H1 (cell line): Measurements from ENCODE around the gene MYO9B. TPM values are rescaled to one million over a fixed set of nuclear protein-coding genes. Genes with fewer than 3 reads are reported as not detected.

Experiments used
- CTCF ChIA-PET: fragments of 300-600 bp; sonication (Branson Sonifier 250); formaldehyde crosslinking; loops from one replicate; lab custom pipeline; 2021; ENCODE audit not compliant: partially characterized antibody; lab: Charles Lee
- POLR2A ChIA-PET: fragments of 300-600 bp; sonication (Branson Sonifier 250); formaldehyde crosslinking; loops from one replicate; lab custom pipeline; 2021; ENCODE audit warnings: inconsistent platforms; ENCODE audit not compliant: partially characterized antibody; lab: Charles Lee
- DNase-seq, 2 experiments: peaks; one replicate each; pipeline versions ENCODE4 v3.0.0 to v3.0.0-alpha.2; 2010 to 2022; ENCODE audit warnings: low spot score in 2 of 2, low read depth in 1 of 2, mixed read lengths in 1 of 2
- FAIRE-seq: peaks from 2 replicates; lab custom pipeline; 2011; peaks lifted over from hg19 to GRCh38; lab: Jason Lieb, UNC
- H2AFZ ChIP-seq: 2 replicates; pipeline ENCODE4 v1.8.1; 2012; ENCODE audit warnings: low read length, inconsistent platforms
- H2AK5ac ChIP-seq: 2 replicates; pipeline ENCODE4 v1.6.1; 2013; ENCODE audit warnings: low read depth, low read length
- H2BK120ac ChIP-seq: replicated peaks from 2 replicates; pipeline ENCODE3; 2013; ENCODE audit warnings: low read depth, low read length, inconsistent platforms
- H2BK12ac ChIP-seq: 2 replicates; pipeline ENCODE4 v1.6.1; 2013; ENCODE audit warnings: low read depth, low read length
- H2BK15ac ChIP-seq: 2 replicates; pipeline ENCODE4 v1.6.1; 2013; ENCODE audit warnings: low read length
- H2BK20ac ChIP-seq: 2 replicates; pipeline ENCODE4 v1.6.1; 2013; ENCODE audit warnings: low read length
- H2BK5ac ChIP-seq: 2 replicates; pipeline ENCODE4 v1.6.1; 2013; ENCODE audit warnings: low read depth, low read length
- H3K14ac ChIP-seq: 2 replicates; pipeline ENCODE4 v1.6.1; 2013; ENCODE audit warnings: inconsistent platforms; ENCODE audit not compliant: insufficient read length
- H3K18ac ChIP-seq: 2 replicates; pipeline ENCODE4 v1.6.1; 2013; ENCODE audit warnings: low read length; ENCODE audit errors: extremely low read depth
- H3K23ac ChIP-seq: 2 replicates; pipeline ENCODE4 v1.6.1; 2013; ENCODE audit warnings: inconsistent platforms; ENCODE audit not compliant: insufficient read length
- H3K23me2 ChIP-seq: 2 replicates; pipeline ENCODE4 v1.6.1; 2013; ENCODE audit warnings: low read depth, low read length
- H3K27ac ChIP-seq: 2 replicates; pipeline ENCODE4 v1.6.1; 2011; ENCODE audit warnings: low read depth, low read length, inconsistent platforms
- H3K27me3 ChIP-seq, 4 experiments: replicated peaks in 1 of 4; 1 replicate in 1 of 4; 2 replicates in 3 of 4; pipeline versions ENCODE4 v1.6.1 to v1.8.1; 2011 to 2013; ENCODE audit warnings: low read length in 3 of 4, mild to moderate bottlenecking in 3 of 4, inconsistent platforms in 2 of 4, mixed read lengths in 2 of 4, moderate library complexity in 1 of 4; ENCODE audit not compliant: control insufficient read depth in 3 of 4, insufficient read depth in 3 of 4; ENCODE audit errors: extremely low read depth in 1 of 4
- H3K36me3 ChIP-seq, 4 experiments: 2 replicates each; pipeline versions ENCODE4 v1.6.1 to v1.8.1; 2011 to 2013; ENCODE audit warnings: mild to moderate bottlenecking in 4 of 4, low read length in 3 of 4, moderate library complexity in 2 of 4, control low read depth in 1 of 4, inconsistent platforms in 1 of 4; ENCODE audit not compliant: insufficient read depth in 4 of 4, control insufficient read depth in 2 of 4
- H3K4ac ChIP-seq: replicated peaks from 2 replicates; pipeline ENCODE3; 2013; ENCODE audit warnings: low read length, low read depth, mixed read lengths, inconsistent platforms; ENCODE audit not compliant: insufficient read length
- H3K4me1 ChIP-seq, 4 experiments: replicated peaks in 1 of 4; 1 replicate in 1 of 4; 2 replicates in 3 of 4; pipeline versions ENCODE4 v1.6.1 to v1.8.1; 2011 to 2013; ENCODE audit warnings: low read length in 3 of 4, inconsistent platforms in 2 of 4, mixed read lengths in 1 of 4; ENCODE audit not compliant: insufficient read depth in 4 of 4, control insufficient read depth in 3 of 4
- H3K4me2 ChIP-seq, 2 experiments: 2 replicates each; pipeline versions ENCODE4 v1.6.1 to v1.8.1; 2011 to 2013; ENCODE audit warnings: low read depth in 2 of 2, low read length in 2 of 2, control low read depth in 1 of 2, inconsistent platforms in 1 of 2, mild to moderate bottlenecking in 1 of 2; ENCODE audit not compliant: insufficient read depth in 1 of 2
- H3K4me3 ChIP-seq, 4 experiments: fragments of 200-600, 300-600 bp in 1 of 4; sonication (generic), shearing (Covaris generic), sonication (Bioruptor Twin) in 1 of 4; 2 replicates each; pipeline versions ENCODE4 v1.5.1 to v1.8.1; 2011 to 2016; ENCODE audit warnings: low read length in 4 of 4, low read depth in 3 of 4, control low read depth in 2 of 4, inconsistent platforms in 2 of 4, mild to moderate bottlenecking in 2 of 4, mixed read lengths in 1 of 4, moderate library complexity in 1 of 4; ENCODE audit not compliant: insufficient read depth in 2 of 4; ENCODE audit errors: extremely low read depth in 1 of 4
- H3K56ac ChIP-seq: replicated peaks from 2 replicates; pipeline ENCODE3; 2013; ENCODE audit warnings: low read depth, mild to moderate bottlenecking, mixed read lengths, low read length, inconsistent platforms; ENCODE audit not compliant: insufficient read length
- H3K79me1 ChIP-seq: 2 replicates; pipeline ENCODE4 v1.6.1; 2013; ENCODE audit warnings: low read depth, low read length, control low read depth
- H3K79me2 ChIP-seq, 2 experiments: 2 replicates each; pipeline versions ENCODE4 v1.6.1 to v1.8.1; 2012 to 2013; ENCODE audit warnings: low read length in 2 of 2, mild to moderate bottlenecking in 2 of 2, inconsistent platforms in 1 of 2; ENCODE audit not compliant: insufficient read depth in 2 of 2, control insufficient read depth in 1 of 2
- H3K9ac ChIP-seq, 4 experiments: replicated peaks in 1 of 4; 1 replicate in 1 of 4; 2 replicates in 3 of 4; pipeline versions ENCODE4 v1.6.1 to v1.8.1; 2011 to 2013; ENCODE audit warnings: low read depth in 3 of 4, low read length in 3 of 4, control low read depth in 2 of 4, mild to moderate bottlenecking in 2 of 4, moderate library complexity in 2 of 4, inconsistent platforms in 1 of 4; ENCODE audit errors: extremely low read depth in 1 of 4
- H3K9me3 ChIP-seq, 2 experiments: 2 replicates each; pipeline versions ENCODE4 v1.6.1 to v1.8.1; 2012 to 2013; ENCODE audit warnings: mild to moderate bottlenecking in 2 of 2, moderate library complexity in 2 of 2, control low read depth in 1 of 2, inconsistent platforms in 1 of 2, low read depth in 1 of 2, low read length in 1 of 2, mixed read lengths in 1 of 2; ENCODE audit not compliant: insufficient read depth in 2 of 2
- H4K20me1 ChIP-seq, 2 experiments: replicated peaks in 1 of 2; 2 replicates each; pipeline versions ENCODE3 to v1.8.1; 2011 to 2013; ENCODE audit warnings: inconsistent platforms in 2 of 2, low read length in 2 of 2, mild to moderate bottlenecking in 1 of 2; ENCODE audit not compliant: insufficient read depth in 2 of 2, control insufficient read depth in 1 of 2
- H4K5ac ChIP-seq: 2 replicates; pipeline ENCODE4 v1.6.1; 2013; ENCODE audit warnings: low read length, low read depth, mixed read lengths, inconsistent platforms; ENCODE audit not compliant: insufficient read length
- H4K8ac ChIP-seq: 2 replicates; pipeline ENCODE4 v1.8.0; 2013; ENCODE audit warnings: mild to moderate bottlenecking, moderate library complexity, low read length, inconsistent platforms; ENCODE audit not compliant: insufficient read depth; ENCODE audit errors: extremely low read depth
- H4K91ac ChIP-seq: replicated peaks from 2 replicates; pipeline ENCODE3; 2013; ENCODE audit warnings: low read length, mixed read lengths, inconsistent platforms; ENCODE audit not compliant: insufficient read length
- BACH1 ChIP-seq: IDR thresholded peaks from 2 replicates; pipeline ENCODE4 v1.6.1; 2012; ENCODE audit warnings: low read length, improper control_type of control experiment
- BRCA1 ChIP-seq: IDR thresholded peaks from 2 replicates; pipeline ENCODE4 v1.6.1; 2012; ENCODE audit warnings: low read depth, low read length, improper control_type of control experiment
- CBX5 ChIP-seq: fragments of 300-800, 300-1000 bp; sonication (generic); IDR thresholded peaks from 2 replicates; pipeline ENCODE4 v1.7.1; 2016; ENCODE audit warnings: antibody characterized with exemption, low read length, low read depth
- CREB1 ChIP-seq: IDR thresholded peaks from 2 replicates; pipeline ENCODE4 v1.6.1; 2012; ENCODE audit warnings: inconsistent platforms
- E2F6 ChIP-seq: IDR thresholded peaks from 2 replicates; pipeline ENCODE4 v1.6.1; 2012; ENCODE audit warnings: inconsistent platforms
- EZH2 ChIP-seq: fragments of 200-600 bp; sonication (generic); IDR thresholded peaks from 2 replicates; pipeline ENCODE4 v1.7.1; 2012; ENCODE audit warnings: low read depth, mild to moderate bottlenecking, moderate library complexity, low read length, inconsistent platforms; ENCODE audit not compliant: severe bottlenecking
- HDAC6 ChIP-seq: IDR thresholded peaks from one replicate; pipeline ENCODE4 v1.7.1; 2012; ENCODE audit warnings: low read depth, mild to moderate bottlenecking, inconsistent platforms, low read length, moderate library complexity
- KDM4A ChIP-seq: IDR thresholded peaks from one replicate; pipeline ENCODE4 v1.7.1; 2012; ENCODE audit warnings: low read depth, mild to moderate bottlenecking, moderate library complexity, low read length, inconsistent platforms; ENCODE audit not compliant: severe bottlenecking
- SP4 ChIP-seq: IDR thresholded peaks from 2 replicates; pipeline ENCODE4 v1.6.1; 2012; ENCODE audit warnings: low read length, inconsistent platforms
- TAF7 ChIP-seq: optimal IDR thresholded peaks from 2 replicates; pipeline ENCODE3; 2011; ENCODE audit warnings: low read depth, mild to moderate bottlenecking, inconsistent platforms, low read length, moderate library complexity, borderline replicate concordance
- TEAD4 ChIP-seq: IDR thresholded peaks from 2 replicates; pipeline ENCODE4 v1.6.1; 2012; ENCODE audit warnings: low read depth, low read length, inconsistent platforms, mixed read lengths
- WGBS, 2 experiments: shearing (Covaris generic) in 1 of 2; methylation state at CpG; one replicate each; pipeline versions ENCODE4 v1.1.6 to v1.1.7; 2013 to 2015; ENCODE audit warnings: low lambda C conversion rate in 2 of 2, mixed read lengths in 2 of 2, inconsistent platforms in 1 of 2, low coverage in 1 of 2, missing lambda C conversion rate in 1 of 2; ENCODE audit not compliant: insufficient replicate concordance in 2 of 2, insufficient coverage in 1 of 2, insufficient read length in 1 of 2; ENCODE audit errors: extremely low coverage in 1 of 2, missing lambda C conversion rate in 1 of 2; 5-methylcytosine and 5-hydroxymethylcytosine counted together
- polyA plus RNA-seq, 7 experiments: library from polyadenylated mRNA; depleted of rRNA in 3 of 7; stranded (reverse) in 5 of 7; unstranded in 2 of 7; fragments of >200 nt in 5 of 7; fragments of 200-250 nt in 2 of 7; gene quantifications; 1 replicate in 5 of 7; 2 replicates in 1 of 7; 4 replicates in 1 of 7; pipeline versions ENCODE4 v1.2.1 to v1.2.3, GENCODE V29; 2011 to 2013; ENCODE audit warnings: missing spikeins in 2 of 7, mixed read lengths in 2 of 7
- total RNA-seq: library from RNA; stranded (reverse); fragmentation: NEBNext Ultra II Directional; extraction: Animal tissue kit (Norgen Biotek cat#: 25700); gene quantifications from 2 replicates; pipeline ENCODE4 v1.2.1, GENCODE V29; 2021
- TF ChIP-seq, protein P1 (sequence below): IDR thresholded peaks from 2 replicates; pipeline ENCODE4 v1.6.1; 2011; ENCODE audit warnings: low read depth, mild to moderate bottlenecking, low read length; ENCODE audit not compliant: insufficient read depth

MYO9B gene
- total and polyA plus RNA-seq, 2 of the 8 experiments (the other 6 are each of a cell fraction or from before 2014, with no cell fraction given): 27.6 to 77.1 TPM

- Histone ChIP-seq H3K36me3 (no peaks in the 10 kb centered on the region), H3K9me3 (no peaks in the 10 kb centered on the region), H3K4me3 (no peak overlapping the region), H2BK12ac (no peak overlapping the region), H2BK5ac (no peak overlapping the region), H3K4ac (no peak overlapping the region), H3K4me2 (no peak overlapping the region), H2BK15ac (no peak overlapping the region), H3K27ac (no peak overlapping the region), H3K79me2 (peaks cover 0 to 42% of the 10 kb centered on the region in 2 experiments; a peak in 3 of 4 replicates), H3K18ac (no peak overlapping the region), H2AFZ (no peak overlapping the region), H4K91ac (no peak overlapping the region), H3K23me2 (no peaks in the 10 kb centered on the region), H4K8ac (no peak overlapping the region), H2BK20ac (no peak overlapping the region), H3K27me3 (no peaks in the 10 kb centered on the region), H4K5ac (no peak overlapping the region), H2BK120ac (no peak overlapping the region), H4K20me1 (peaks cover 0 to 12% of the 10 kb centered on the region in 2 experiments), H3K14ac (no peak overlapping the region), H3K9ac (no peak overlapping the region), H3K56ac (no peak overlapping the region), H2AK5ac (no peak overlapping the region), H3K79me1 (peaks cover 23% of the 10 kb centered on the region), H3K23ac (no peak overlapping the region), H3K4me1 (peaks cover 0 to 5% (median 1%) of the 10 kb centered on the region in 4 experiments; a peak in 1 of 7 replicates)
- 94% methylated on average over 23 of the region's 23 CpGs; no CpG with 5 or more reads in 1 of the 2 experiments for WGBS, 2 experiments
- DNase-seq (no peak), FAIRE-seq (no peak)
- ChIA-PET POLR2A (interaction anchor here (1.0 kb wide), 1 partner anchor 10 kb away, joined by 3 read pairs; no protein-coding TSS in a partner anchor), CTCF (interaction anchor here (0.6 to 2.9 kb wide), 4 partner anchors 8 to 229 kb away, joined by 3 to 8 read pairs (median 4); no protein-coding TSS in a partner anchor)
- TF ChIP-seq CBX5: no peak
- TF ChIP-seq TAF7: no peak
- no peak for TF ChIP-seq SP4
- no peak for TF ChIP-seq E2F6
- TF ChIP-seq KDM4A: no peak
- no peak for TF ChIP-seq BRCA1
- TF ChIP-seq BACH1: no peak
- no peak for TF ChIP-seq TEAD4
- TF ChIP-seq EZH2: no peak
- TF ChIP-seq, protein P1, sequence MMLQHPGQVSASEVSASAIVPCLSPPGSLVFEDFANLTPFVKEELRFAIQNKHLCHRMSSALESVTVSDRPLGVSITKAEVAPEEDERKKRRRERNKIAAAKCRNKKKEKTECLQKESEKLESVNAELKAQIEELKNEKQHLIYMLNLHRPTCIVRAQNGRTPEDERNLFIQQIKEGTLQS: no peak
- TF ChIP-seq CREB1: no peak
- TF ChIP-seq HDAC6: no peak
Observed at GRCh38 chr19:17095141-17095919, 19.8 kb downstream of the MYO9B start.
